Measurements from ENCODE around the gene MAB21L3. TPM values are rescaled to one million over a fixed set of nuclear protein-coding genes. Genes with fewer than 3 reads are reported as not detected.

The MAB21L3 gene
- total RNA-seq, 1 donor from 2014 or later, result not detected

DNA sequence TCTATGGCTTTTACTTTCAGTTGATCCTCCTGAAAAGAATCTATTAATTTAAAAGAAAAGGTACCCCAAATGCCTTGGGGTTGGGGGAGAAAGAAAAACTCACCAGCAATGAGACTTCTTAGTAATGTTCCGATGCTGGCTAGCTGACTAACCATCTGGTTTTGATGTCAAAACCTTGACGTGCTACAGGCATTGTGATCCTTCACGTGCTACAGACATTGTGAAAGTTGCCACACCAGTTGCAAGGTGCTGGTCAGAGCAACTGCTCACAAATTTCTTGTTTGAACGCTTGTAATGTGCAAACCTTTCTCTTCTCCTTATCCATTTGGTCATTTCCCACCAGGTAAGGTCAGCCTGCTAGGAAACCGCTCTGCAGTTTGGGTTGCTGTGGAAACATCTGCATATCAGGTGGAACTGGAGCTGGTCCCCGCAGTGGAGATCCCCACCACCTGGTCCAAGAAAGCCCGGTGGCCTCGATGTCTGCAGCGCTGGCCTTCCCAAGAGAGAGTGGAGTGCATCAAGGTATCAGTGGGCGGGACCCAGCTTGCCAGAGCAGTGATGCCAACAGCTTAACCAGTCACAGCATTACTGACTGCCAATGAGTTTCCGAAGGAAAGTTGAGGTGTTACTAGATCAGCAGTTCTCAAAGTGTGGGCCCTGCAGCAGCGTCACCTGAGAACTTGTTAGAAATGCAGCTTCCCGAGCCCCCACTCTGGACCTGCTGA, 16.1 kb downstream of the MAB21L3 start:
- Mint-ChIP-seq H3K27me3 (peaks cover 3% of the 10 kb centered on the region), H3K36me3 (no peaks in the 10 kb centered on the region), H3K9me3 (peaks cover 4% of the 10 kb centered on the region), H3K27ac (no peak overlapping the region), H3K4me1 (ENCODE audit: unreplicated experiment) (peaks cover 9% of the 10 kb centered on the region), H3K4me3 (no peak overlapping the region)
- TF ChIP-seq, protein P1, sequence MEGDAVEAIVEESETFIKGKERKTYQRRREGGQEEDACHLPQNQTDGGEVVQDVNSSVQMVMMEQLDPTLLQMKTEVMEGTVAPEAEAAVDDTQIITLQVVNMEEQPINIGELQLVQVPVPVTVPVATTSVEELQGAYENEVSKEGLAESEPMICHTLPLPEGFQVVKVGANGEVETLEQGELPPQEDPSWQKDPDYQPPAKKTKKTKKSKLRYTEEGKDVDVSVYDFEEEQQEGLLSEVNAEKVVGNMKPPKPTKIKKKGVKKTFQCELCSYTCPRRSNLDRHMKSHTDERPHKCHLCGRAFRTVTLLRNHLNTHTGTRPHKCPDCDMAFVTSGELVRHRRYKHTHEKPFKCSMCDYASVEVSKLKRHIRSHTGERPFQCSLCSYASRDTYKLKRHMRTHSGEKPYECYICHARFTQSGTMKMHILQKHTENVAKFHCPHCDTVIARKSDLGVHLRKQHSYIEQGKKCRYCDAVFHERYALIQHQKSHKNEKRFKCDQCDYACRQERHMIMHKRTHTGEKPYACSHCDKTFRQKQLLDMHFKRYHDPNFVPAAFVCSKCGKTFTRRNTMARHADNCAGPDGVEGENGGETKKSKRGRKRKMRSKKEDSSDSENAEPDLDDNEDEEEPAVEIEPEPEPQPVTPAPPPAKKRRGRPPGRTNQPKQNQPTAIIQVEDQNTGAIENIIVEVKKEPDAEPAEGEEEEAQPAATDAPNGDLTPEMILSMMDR (conservative IDR thresholded peaks at IDR 0.05), result no peak
- no peak for DNase-seq (ENCODE audit: extremely low spot score, unreplicated experiment)

DNA sequence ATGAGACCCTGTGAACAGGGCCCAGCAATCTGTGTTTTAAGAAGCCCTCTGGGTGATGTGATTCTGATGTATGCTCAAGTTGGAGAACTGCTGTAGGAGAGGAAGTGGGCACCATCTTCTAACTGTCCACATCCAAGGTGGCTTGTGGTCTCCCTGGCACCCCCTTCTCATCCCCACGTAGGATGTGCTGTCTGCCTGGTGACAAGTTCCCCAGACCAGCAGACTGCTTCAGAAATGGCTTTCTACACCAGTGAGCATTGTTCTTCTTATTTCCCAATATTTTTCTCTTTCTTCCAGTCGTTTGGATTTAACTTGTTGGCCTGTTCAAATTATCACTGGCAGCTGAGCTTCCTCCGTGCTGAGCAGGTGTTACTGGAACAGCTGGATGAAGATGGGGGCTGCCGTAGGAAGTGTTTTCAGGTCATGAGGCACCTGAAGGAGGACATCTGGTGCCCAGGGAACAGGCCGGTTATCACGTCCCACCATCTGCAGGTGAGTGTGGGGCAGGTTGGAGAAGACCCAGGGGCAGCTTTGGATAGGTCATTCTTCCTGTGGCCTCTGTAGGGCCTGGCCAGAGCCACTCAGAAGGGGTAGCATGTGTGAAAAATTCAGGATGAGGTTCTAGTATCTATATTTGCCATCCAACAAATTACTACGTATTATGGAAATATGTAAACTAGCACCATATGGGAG, 16.8 kb downstream of the MAB21L3 start:
- Mint-ChIP-seq H3K27ac (no peak overlapping the region), H3K9me3 (peaks cover 4% of the 10 kb centered on the region), H3K36me3 (no peaks in the 10 kb centered on the region), H3K27me3 (peaks cover 3% of the 10 kb centered on the region), H3K4me3 (no peak overlapping the region), H3K4me1 (ENCODE audit: unreplicated experiment) (peaks cover 7% of the 10 kb centered on the region)
- no peak for DNase-seq (ENCODE audit: extremely low spot score, unreplicated experiment)
- TF ChIP-seq, protein P1 (conservative IDR thresholded peaks at IDR 0.05), result no peak

DNA sequence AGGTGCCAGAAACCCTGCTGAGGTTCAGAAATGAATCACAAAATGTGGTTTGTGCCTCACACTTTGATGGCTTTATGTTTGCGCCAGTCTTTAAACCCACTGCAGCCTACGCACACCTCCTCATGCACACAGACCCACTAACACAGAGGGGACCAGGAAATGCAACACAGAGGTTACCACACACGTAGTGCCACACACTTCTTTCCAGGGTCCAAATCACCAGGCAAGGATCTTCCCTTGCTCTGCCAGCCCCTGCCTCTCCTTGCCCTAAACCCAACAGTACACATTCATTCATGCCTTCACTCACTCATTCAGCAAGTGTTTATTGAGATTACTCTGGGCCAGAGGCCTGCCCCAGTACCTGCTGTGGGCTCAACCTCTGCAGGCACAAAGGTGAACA, 17.5 kb downstream of the MAB21L3 start:
- H3K4me1 Mint-ChIP-seq (ENCODE audit: unreplicated experiment), result peaks cover under 1% of the 10 kb centered on the region
- no peak overlapping the region for H3K4me3 Mint-ChIP-seq
- H3K27ac Mint-ChIP-seq, result no peak overlapping the region
- no peak for DNase-seq (ENCODE audit: extremely low spot score, unreplicated experiment)
- TF ChIP-seq, protein P1 (conservative IDR thresholded peaks at IDR 0.05), result no peak
- H3K27me3 Mint-ChIP-seq, result peaks cover 3% of the 10 kb centered on the region
- no peaks in the 10 kb centered on the region for H3K36me3 Mint-ChIP-seq
- peaks cover 4% of the 10 kb centered on the region for H3K9me3 Mint-ChIP-seq

DNA sequence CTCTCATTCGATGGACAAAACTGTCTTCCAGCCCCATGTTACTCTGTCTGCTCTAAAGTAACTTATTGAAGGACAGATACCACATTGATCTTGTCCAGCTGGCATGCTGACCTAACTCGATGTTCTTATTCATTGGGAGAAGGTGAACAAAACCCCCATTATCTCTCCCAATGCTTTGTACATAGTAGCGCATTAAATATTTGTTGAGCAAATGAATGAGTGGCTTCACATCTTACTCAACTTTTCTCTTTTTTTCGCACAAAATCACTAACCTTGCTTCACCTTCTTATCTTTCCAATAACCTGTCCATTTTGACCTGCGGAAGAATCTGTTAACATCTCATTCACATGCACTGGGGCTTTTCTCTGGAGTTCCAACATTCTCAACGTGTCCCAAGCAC, 18.3 kb downstream of the MAB21L3 start:
- H3K4me1 Mint-ChIP-seq (ENCODE audit: unreplicated experiment), result no peaks in the 10 kb centered on the region

DNA sequence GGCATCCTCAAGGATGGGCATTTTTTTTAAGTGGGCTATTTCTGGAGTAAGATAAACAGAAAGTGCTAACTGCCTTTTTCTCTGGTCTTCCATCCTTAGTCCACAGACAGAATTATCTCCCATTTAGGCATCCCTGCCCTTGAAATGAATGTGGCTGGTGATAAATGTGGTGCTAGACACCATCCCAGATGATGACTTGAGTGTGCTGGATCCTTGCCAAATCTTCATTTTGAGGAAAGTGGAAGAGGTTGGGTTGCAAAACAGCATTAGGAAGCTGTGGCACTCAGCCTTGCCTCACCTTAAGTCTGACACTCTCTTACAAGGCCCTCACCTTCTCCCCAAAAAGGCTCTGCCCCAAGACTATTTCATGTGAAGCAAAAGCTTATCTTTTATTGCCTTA, 19.2 kb downstream of the MAB21L3 start:
- TF ChIP-seq, protein P1 (conservative IDR thresholded peaks at IDR 0.05), result no peak
- Mint-ChIP-seq H3K4me3 (no peak overlapping the region), H3K27ac (no peak overlapping the region), H3K9me3 (peaks cover 7% of the 10 kb centered on the region), H3K27me3 (peaks cover 6% of the 10 kb centered on the region), H3K36me3 (no peaks in the 10 kb centered on the region), H3K4me1 (ENCODE audit: unreplicated experiment) (no peaks in the 10 kb centered on the region)
- DNase-seq (ENCODE audit: extremely low spot score, unreplicated experiment), result no peak

More for the DNA sequence above, 18.3 kb downstream of the MAB21L3 start:
- H3K27me3 Mint-ChIP-seq, result peaks cover 6% of the 10 kb centered on the region
- DNase-seq (ENCODE audit: extremely low spot score, unreplicated experiment), result no peak
- H3K4me3 Mint-ChIP-seq, result no peak overlapping the region
- peaks cover 9% of the 10 kb centered on the region for H3K9me3 Mint-ChIP-seq
- no peak overlapping the region for H3K27ac Mint-ChIP-seq
- TF ChIP-seq, protein P1 (conservative IDR thresholded peaks at IDR 0.05), result no peak
- H3K36me3 Mint-ChIP-seq, result no peaks in the 10 kb centered on the region
